Measurements from ENCODE around the gene ZNF878. TPM values are rescaled to one million over a fixed set of nuclear protein-coding genes. Genes with fewer than 3 reads are reported as not detected.

Gene ZNF878
- total and polyA plus RNA-seq, 2 of the 8 experiments (the other 6 are each of a cell fraction or from before 2014, with no cell fraction given): 0.91 to 9.1 TPM

GRCh38 chr19:12035220-12036172, 17.3 kb downstream of the ZNF878 start, which contains the start of gene ZNF433 (continued):
- TF ChIP-seq ATF3 (IDR thresholded peaks at IDR 0.05; ENCODE audit: insufficient read depth, low read depth, low read length) (no peak), FOSL1 (IDR thresholded peaks at IDR 0.05; ENCODE audit: insufficient read depth, low read depth, low read length) (no peak), EZH2 (IDR thresholded peaks at IDR 0.05; ENCODE audit: low read depth, low read length, severe bottlenecking) (no peak), KDM4A (IDR thresholded peaks at IDR 0.05; ENCODE audit: low read depth, low read length, severe bottlenecking) (peak; percentile 71), ATF2 (IDR thresholded peaks at IDR 0.05; ENCODE audit: low read length) (no peak), TCF12 (IDR thresholded peaks at IDR 0.05; ENCODE audit: low read depth, low read length) (peak; percentile 50; the same call in 1 of the 2 replicates), POLR2AphosphoS5 (IDR thresholded peaks at IDR 0.05; ENCODE audit: low read depth, low read length) (peak; percentile 48), GABPA (IDR thresholded peaks at IDR 0.05; ENCODE audit: borderline replicate concordance, insufficient read depth, low read length) (no peak), NRF1 (IDR thresholded peaks at IDR 0.05; ENCODE audit: low read depth, low read length) (no peak), JUND (IDR thresholded peaks at IDR 0.05; ENCODE audit: low read length) (no peak), GTF2F1 (IDR thresholded peaks at IDR 0.05; ENCODE audit: borderline replicate concordance, low read depth, low read length) (no peak), SP1 (IDR thresholded peaks at IDR 0.05; ENCODE audit: low read depth, low read length) (peak; percentile 90), MAX (IDR thresholded peaks at IDR 0.05) (0 out of 2 replicates have a peak, but pooled peaks have one; percentile 16), SIN3A (conservative IDR thresholded peaks at IDR 0.05 in 1 of 2, IDR thresholded peaks at IDR 0.05 in 1 of 2; ENCODE audit: low read depth in 1 of 2, low read length in 2 of 2) (peak; percentile 18 to 19; a peak in 2 of 4 replicates), CHD2 (IDR thresholded peaks at IDR 0.05; ENCODE audit: low read length) (no peak), CHD1 (IDR thresholded peaks at IDR 0.05; ENCODE audit: low read depth, low read length) (no peak)

Measured in H1 (cell line).